ENCODE measurements around the gene HOXD11.

Gene HOXD11

GRCh38 chr2:176122683-176123410 lies 15.8 kb downstream of the HOXD11 start, which contains the start of gene HOXD9:
TSS of gene HOXD9 (plus strand) at chr2:176122719. CDS start at chr2:176122769, 50 bp downstream.
- DNase-seq, result no peak

- no peak for DNase-seq
Measured at GRCh38 chr2:176123411-176124109, 16.5 kb downstream of the HOXD11 start.

- DNase-seq, result no peak
Measured at GRCh38 chr2:176124110-176124946, 17.2 kb downstream of the HOXD11 start.

GRCh38 chr2:176124947-176125771 lies 18.1 kb downstream of the HOXD11 start:
- DNase-seq, result no peak

GRCh38 chr2:176125772-176126054 lies 18.6 kb downstream of the HOXD11 start:
- no peak for DNase-seq

- peak; percentile 42 to 81 for DNase-seq
Measured at GRCh38 chr2:176126929-176127773, 20.1 kb downstream of the HOXD11 start.

- DNase-seq, result no peak
Measured at GRCh38 chr2:176127774-176128072, 20.6 kb downstream of the HOXD11 start.

- DNase-seq, result peak; percentile 91 to 95
Measured at GRCh38 chr2:176128172-176128981, 21.3 kb downstream of the HOXD11 start.

- peak; percentile 74 to 90 for DNase-seq
Measured at GRCh38 chr2:176128982-176129796, 22.1 kb downstream of the HOXD11 start, which contains the start of gene HOXD8. TSS of gene HOXD8 (plus strand) at chr2:176129705. CDS start at chr2:176130367, 662 bp downstream.

- DNase-seq, result peak in 1 of 2 experiments; percentile 86
Measured at GRCh38 chr2:176129813-176130146, 22.7 kb downstream of the HOXD11 start.

- peak; percentile 34 to 90 for DNase-seq
Measured at GRCh38 chr2:176130147-176130956, 23.3 kb downstream of the HOXD11 start.

GRCh38 chr2:176130957-176131847 lies 24.1 kb downstream of the HOXD11 start:
- DNase-seq, result peak; percentile 34 to 66

GRCh38 chr2:176131848-176132158 lies 24.7 kb downstream of the HOXD11 start:
- no peak for DNase-seq

GRCh38 chr2:176132205-176133171 lies 25.4 kb downstream of the HOXD11 start:
- DNase-seq, result peak; percentile 66 to 75

GRCh38 chr2:176133389-176133788 lies 26.3 kb downstream of the HOXD11 start:
- peak; percentile 44 to 63 for DNase-seq

GRCh38 chr2:176134035-176134434 lies 27.0 kb downstream of the HOXD11 start:
- peak; percentile 95 to 97 for DNase-seq

GRCh38 chr2:176135035-176135440 lies 28.0 kb downstream of the HOXD11 start:
- DNase-seq, result peak in 1 of 2 experiments; percentile 41

Data from NCI-H526 (cell line).